ENCODE measurements around the gene CAMSAP2. TPM values are rescaled to one million over a fixed set of nuclear protein-coding genes. Genes with fewer than 3 reads are reported as not detected.

The CAMSAP2 gene
- total and polyA plus RNA-seq, 9 donors: 14.5 to 44.5 (median 33.6) TPM

GRCh38 chr1:200850554-200850953, 111.9 kb downstream of the CAMSAP2 start:
- Histone ChIP-seq H3K4me3 (no peak overlapping the region), H3K27ac (no peak overlapping the region), H3K27me3 (no peaks in the 10 kb centered on the region), H3K9me3 (no peaks in the 10 kb centered on the region), H3K36me3 (no peaks in the 10 kb centered on the region), H3K4me1 (ENCODE audit: insufficient read depth) (no peaks in the 10 kb centered on the region)
- intact Hi-C loops (cut with DNase I): no loop called here
- no peak for DNase-seq
- TF ChIP-seq EP300 (IDR thresholded peaks at IDR 0.05) (no peak), POLR2A (IDR thresholded peaks at IDR 0.05) (no peak)
- TF ChIP-seq, protein P1, sequence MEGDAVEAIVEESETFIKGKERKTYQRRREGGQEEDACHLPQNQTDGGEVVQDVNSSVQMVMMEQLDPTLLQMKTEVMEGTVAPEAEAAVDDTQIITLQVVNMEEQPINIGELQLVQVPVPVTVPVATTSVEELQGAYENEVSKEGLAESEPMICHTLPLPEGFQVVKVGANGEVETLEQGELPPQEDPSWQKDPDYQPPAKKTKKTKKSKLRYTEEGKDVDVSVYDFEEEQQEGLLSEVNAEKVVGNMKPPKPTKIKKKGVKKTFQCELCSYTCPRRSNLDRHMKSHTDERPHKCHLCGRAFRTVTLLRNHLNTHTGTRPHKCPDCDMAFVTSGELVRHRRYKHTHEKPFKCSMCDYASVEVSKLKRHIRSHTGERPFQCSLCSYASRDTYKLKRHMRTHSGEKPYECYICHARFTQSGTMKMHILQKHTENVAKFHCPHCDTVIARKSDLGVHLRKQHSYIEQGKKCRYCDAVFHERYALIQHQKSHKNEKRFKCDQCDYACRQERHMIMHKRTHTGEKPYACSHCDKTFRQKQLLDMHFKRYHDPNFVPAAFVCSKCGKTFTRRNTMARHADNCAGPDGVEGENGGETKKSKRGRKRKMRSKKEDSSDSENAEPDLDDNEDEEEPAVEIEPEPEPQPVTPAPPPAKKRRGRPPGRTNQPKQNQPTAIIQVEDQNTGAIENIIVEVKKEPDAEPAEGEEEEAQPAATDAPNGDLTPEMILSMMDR (IDR thresholded peaks at IDR 0.05): no peak

DNA sequence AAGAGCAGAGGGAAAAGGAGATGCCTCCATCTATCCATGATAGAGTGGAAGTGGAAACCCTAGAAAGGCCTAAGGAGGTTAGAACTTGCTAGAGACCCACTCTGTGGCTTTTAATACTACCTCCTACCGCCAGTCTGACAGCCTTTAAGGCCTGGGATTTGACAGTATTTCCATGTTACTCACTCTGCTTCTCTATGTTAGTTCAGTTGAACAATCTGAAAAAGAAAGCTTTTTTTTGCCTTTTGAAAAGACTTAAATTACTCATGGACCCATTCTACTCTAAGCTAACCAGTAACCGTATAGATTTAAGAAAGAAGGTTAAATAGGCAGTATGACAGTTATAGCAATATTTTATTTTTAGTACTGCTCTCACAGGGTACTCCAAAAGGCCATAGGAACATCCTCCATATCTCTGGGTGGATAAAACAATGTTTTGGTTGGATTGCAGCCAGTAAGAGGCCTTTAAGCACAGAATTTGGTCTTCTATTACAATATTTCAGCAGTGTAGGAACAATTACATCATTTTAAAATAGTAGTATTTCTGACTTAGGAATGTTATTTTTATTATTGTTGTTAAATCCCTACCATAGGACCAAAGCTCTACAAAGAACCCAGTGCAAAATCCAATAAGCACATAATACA, 118.1 kb downstream of the CAMSAP2 start:
- Histone ChIP-seq H3K4me3 (no peak overlapping the region), H3K9me3 (no peaks in the 10 kb centered on the region), H3K4me1 (ENCODE audit: insufficient read depth) (peaks cover 1% of the 10 kb centered on the region), H3K27me3 (no peaks in the 10 kb centered on the region), H3K27ac (no peak overlapping the region), H3K36me3 (no peaks in the 10 kb centered on the region)
- TF ChIP-seq, protein P1 (IDR thresholded peaks at IDR 0.05): no peak
- TF ChIP-seq POLR2A (IDR thresholded peaks at IDR 0.05): no peak
- no peak for TF ChIP-seq EP300 (IDR thresholded peaks at IDR 0.05)
- WGBS, 3 donors: 48 to 63% (median 54%) methylated on average over 2 of the region's 2 CpGs
- DNase-seq: no peak
- intact Hi-C loops (cut with DNase I): no loop called here

GRCh38 chr1:200857804-200858203, 119.1 kb downstream of the CAMSAP2 start:
- Histone ChIP-seq H3K4me1 (ENCODE audit: insufficient read depth) (peaks cover 1% of the 10 kb centered on the region), H3K27me3 (no peaks in the 10 kb centered on the region), H3K4me3 (no peak overlapping the region), H3K36me3 (no peaks in the 10 kb centered on the region), H3K27ac (no peak overlapping the region), H3K9me3 (no peaks in the 10 kb centered on the region)
- intact Hi-C loops (cut with DNase I): no loop called here
- WGBS, 3 donors: 86 to 91% (median 86%) methylated on average over 1 of the region's 1 CpG
- DNase-seq: no peak
- no peak for TF ChIP-seq POLR2A (IDR thresholded peaks at IDR 0.05)
- TF ChIP-seq EP300 (IDR thresholded peaks at IDR 0.05): no peak
- TF ChIP-seq, protein P1 (IDR thresholded peaks at IDR 0.05): no peak

DNA sequence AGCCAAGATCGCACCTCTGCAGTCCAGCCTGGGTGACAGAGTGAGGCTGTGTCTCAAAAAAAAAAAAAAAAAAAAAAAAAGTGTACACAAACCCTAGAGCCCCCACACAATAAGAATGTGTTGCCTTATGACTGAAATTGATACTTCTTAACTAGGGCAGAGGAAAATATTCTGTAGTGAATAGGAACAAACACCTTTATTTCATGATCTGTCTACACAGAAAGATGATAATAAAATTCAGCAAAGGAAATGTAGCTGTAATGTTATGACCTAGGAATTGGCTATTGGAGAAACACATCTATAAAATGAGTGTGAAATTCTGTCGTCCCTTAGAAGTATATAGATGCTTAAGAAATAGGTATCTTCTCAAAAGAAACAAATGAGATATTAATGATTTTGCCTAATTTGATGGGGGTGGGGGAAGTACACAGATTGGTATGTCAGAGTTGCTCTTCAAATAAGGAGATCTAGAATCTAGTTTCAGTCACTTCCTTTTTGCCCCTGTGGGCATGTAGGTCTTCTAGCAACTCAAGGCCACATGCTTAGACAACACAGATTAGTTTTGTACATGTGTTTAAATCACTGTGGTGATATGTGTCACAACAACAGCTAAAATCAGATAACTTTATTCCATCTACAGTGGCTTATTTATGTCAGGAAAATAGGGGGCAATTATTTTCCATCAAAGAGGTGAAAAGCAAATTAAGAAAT, 123.4 kb downstream of the CAMSAP2 start:
- Histone ChIP-seq H3K4me1 (ENCODE audit: insufficient read depth) (peaks cover 3% of the 10 kb centered on the region), H3K27ac (no peak overlapping the region), H3K4me3 (no peak overlapping the region), H3K9me3 (no peaks in the 10 kb centered on the region), H3K36me3 (no peaks in the 10 kb centered on the region), H3K27me3 (no peaks in the 10 kb centered on the region)
- no peak for DNase-seq
- intact Hi-C loops (cut with DNase I): no loop called here
- TF ChIP-seq EP300 (IDR thresholded peaks at IDR 0.05) (no peak), POLR2A (IDR thresholded peaks at IDR 0.05) (no peak)
- TF ChIP-seq, protein P1 (IDR thresholded peaks at IDR 0.05): no peak
- WGBS, 3 donors: 91 to 96% (median 95%) methylated on average over 2 of the region's 2 CpGs
